SK-N-SH treated with all-trans-retinoic acid at 6 μM for 48 hours (cell line): Measurements from ENCODE around the gene LOXL4.

Source experiments
- BACH2 ChIP-seq: fragments of 250-450 bp; sonication (Bioruptor Pico); IDR thresholded peaks from 2 replicates; pipeline ENCODE4 v1.9.0; 2021; ENCODE audit warnings: mild to moderate bottlenecking, borderline replicate concordance
- CREB5 ChIP-seq: fragments of 250-450 bp; sonication (Bioruptor Pico); IDR thresholded peaks from 2 replicates; pipeline ENCODE4 v1.5.1; 2020; ENCODE audit warnings: low read depth, mild to moderate bottlenecking, moderate library complexity
- GLIS3 ChIP-seq: fragments of 250-450 bp; sonication (Bioruptor Pico); IDR thresholded peaks from 2 replicates; pipeline ENCODE4 v1.5.0; 2020; ENCODE audit warnings: mild to moderate bottlenecking, moderate library complexity
- OSR1 ChIP-seq: fragments of 250-450 bp; sonication (Bioruptor Pico); IDR thresholded peaks from 2 replicates; pipeline ENCODE4 v1.8.0; 2022; ENCODE audit warnings: moderate library complexity, mild to moderate bottlenecking, inconsistent platforms
- PATZ1 ChIP-seq: fragments of 250-450 bp; sonication (Bioruptor Pico); IDR thresholded peaks from 2 replicates; pipeline ENCODE4 v1.8.0; 2020; ENCODE audit warnings: mild to moderate bottlenecking, moderate library complexity, borderline replicate concordance
- POU6F1 ChIP-seq: fragments of 250-450 bp; sonication (Bioruptor Pico); IDR thresholded peaks from 2 replicates; pipeline ENCODE4 v1.8.0; 2021; ENCODE audit warnings: low read depth, mild to moderate bottlenecking, moderate library complexity, borderline replicate concordance
- SNAI2 ChIP-seq: fragments of 250-450 bp; sonication (Bioruptor Pico); IDR thresholded peaks from 2 replicates; pipeline ENCODE4 v1.5.0; 2020; ENCODE audit warnings: mild to moderate bottlenecking, moderate library complexity

GRCh38 chr10:98272245-98272644 lies 4.3 kb upstream of the LOXL4 start:
- TF ChIP-seq CREB5 (CRISPR knock-in tag) (no peak), SNAI2 (no peak), BACH2 (CRISPR knock-in tag) (no peak), OSR1 (CRISPR knock-in tag) (no peak), GLIS3 (CRISPR knock-in tag) (no peak), PATZ1 (CRISPR knock-in tag) (no peak), POU6F1 (no peak)
